Left kidney (tissue), 8 donors: Measurements from ENCODE around the gene SPATA25. TPM values are rescaled to one million over a fixed set of nuclear protein-coding genes. Genes with fewer than 3 reads are reported as not detected.
"Not testable (repeated sequence)": the region's sequence is repeated elsewhere in the genome, so short reads cannot be mapped to it uniquely, and the experiment has no call there.

Experiments used
- DNase-seq: peaks from one replicate; pipeline ENCODE4 v3.0.0-alpha.2; 2013
- long read RNA-seq, 8 donors: transcript quantifications; one replicate each; lab custom pipeline, GENCODE V29; 2026
- polyA plus RNA-seq: library from polyadenylated mRNA; unstranded; fragments of 120-200 nt; gene quantifications from one replicate; pipeline ENCODE4 v1.2.1, GENCODE V29; 2013; ENCODE audit not compliant: insufficient read length

SPATA25 gene, protein sequence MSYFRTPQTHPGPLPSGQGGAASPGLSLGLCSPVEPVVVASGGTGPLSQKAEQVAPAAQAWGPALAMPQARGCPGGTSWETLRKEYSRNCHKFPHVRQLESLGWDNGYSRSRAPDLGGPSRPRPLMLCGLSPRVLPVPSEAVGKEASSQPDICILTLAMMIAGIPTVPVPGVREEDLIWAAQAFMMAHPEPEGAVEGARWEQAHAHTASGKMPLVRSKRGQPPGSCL
- polyA plus RNA-seq, result 6.0 TPM
- long read RNA-seq, donor 1, result 0 reads
- long read RNA-seq, donor 2, partial matches to known transcripts, result 56 of 68 reads
- long read RNA-seq, donor 2, other reads (novel, unspliced or antisense), result 11 of 68 reads
- long read RNA-seq, donor 3, result 0 reads
- long read RNA-seq, donor 4, result 0 reads
- long read RNA-seq, donor 5, result 0 reads
- long read RNA-seq, donor 6, result 0 reads
- long read RNA-seq, donor 7, result 0 reads
- long read RNA-seq, donor 8, result 0 reads

DNA sequence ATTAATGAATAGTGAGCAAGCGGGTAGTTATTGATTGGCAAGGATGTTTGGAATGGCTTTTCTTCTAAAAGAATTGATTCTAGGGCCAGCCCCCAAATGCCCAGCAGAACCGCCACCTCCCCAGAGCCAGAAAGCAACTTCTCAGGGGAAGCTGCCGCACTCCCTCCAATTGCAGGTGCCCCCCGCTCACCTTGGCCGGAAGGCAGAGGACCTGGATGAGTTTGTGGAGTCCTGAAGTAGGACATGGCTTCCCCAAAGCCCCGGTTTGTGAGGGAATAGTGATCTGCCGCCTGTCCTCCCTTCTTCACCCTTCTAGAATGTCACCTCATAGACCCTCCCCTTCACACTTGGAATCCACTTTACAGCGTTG is at the start of gene SPATA25:
Gene SPATA25 (minus strand): TSS at position 277 of the 370 bp plus-strand sequence. CDS start 32 bp downstream, at position 245.
- no peak for DNase-seq

DNA sequence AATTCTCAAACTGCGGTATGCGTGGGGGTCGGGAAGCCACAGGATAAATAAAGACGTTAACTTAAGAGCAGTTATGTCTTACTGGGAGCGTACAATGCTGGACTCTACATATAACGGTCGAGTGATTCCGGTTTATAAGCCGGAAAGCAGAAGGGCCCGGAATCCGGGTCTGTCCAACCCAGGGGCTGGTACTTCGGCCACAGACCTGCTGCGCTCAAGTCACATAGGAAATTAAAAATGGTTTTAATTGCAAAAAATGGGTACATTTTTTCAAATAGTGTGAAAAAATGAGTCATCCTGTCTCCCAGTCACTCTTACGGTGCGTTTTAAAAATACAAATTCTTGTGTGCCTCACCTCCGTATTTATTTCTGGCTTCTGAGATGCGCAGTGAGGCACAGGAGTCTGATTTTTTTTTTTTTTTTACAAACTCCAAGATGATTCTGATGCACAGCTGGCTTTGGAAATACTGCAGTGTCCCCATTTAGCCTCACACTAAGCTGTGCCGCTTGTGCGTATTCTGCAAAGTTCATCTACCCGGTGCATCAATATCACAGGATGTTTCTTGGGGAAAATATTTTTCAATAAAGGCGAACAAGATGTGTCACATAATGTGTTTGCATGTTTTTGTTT is 48.1 kb upstream of the SPATA25 start:
- no peak for DNase-seq

DNA sequence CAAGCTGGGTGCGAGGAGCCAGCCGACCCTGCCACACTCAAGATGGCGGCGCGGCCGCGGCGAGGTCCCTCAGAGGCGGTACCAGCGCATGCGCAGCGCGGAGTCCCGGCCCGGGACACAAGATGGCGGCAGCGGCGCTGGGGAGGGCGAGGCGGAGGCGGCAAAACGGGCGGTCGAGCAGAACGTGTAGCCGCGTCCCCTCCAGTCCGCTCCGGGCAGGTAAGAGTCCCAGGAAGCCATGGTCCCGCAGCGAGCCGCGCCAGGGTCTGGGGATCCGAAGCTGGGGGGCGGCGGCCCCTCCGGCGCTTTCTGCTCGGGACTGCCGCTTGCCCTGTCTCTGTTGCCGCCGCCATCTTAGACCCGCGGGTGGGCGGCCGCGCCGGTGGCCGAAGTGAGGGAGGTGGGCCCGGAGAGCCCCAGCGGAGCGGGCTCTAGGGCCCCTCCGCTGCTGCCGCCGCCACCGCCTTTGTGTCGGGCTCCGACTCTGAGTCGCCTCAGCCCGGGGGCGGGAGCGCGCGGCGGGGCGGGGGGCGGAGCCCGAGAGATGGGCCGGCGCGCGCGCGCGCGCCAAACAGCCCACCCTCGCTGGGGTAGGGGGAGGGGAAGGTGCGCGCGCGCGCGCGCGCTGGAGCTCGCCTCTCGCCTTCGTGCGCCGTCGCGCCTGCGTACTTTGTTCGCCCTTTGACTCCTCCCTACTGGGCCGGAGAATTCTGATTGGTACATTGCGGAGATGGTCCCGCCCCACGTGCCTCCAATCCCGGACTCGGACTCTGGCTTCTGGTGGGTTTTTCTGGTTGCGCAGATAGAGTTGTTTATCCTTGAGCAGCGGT is 47.4 kb upstream of the SPATA25 start, which contains the start of gene PCIF1:
Gene PCIF1 (plus strand): TSS at position 98 of the 830 bp plus-strand sequence. CDS start 4,317 bp downstream, outside the sequence.
- DNase-seq, result peak; percentile 98

DNA sequence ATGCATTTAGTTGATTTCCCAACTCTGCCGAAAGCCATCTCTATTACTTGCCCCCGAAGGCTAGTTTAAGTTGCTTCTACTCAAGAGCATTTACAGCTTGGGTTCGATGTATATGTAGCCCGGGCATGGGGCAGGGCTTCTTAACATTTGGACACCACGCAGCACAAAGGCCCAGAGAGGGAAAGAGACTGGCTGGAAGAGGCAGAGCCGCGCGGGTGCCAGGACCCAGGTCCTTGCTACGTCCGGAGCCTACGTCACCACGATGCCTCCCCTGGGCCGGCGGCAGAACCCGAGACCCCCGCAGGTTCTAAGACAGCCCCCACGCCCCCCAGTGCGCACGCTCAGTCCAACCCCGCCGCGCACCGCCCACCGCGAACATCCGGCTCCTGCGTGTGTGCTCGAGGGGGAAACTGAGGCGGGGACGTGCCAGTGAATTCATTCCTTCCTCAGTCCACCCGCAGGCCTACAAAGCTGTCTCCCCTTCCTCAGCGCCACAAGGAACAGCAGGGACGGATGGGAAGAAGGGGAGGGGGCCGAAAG is 46.7 kb upstream of the SPATA25 start:
- peak; percentile 57 for DNase-seq

DNA sequence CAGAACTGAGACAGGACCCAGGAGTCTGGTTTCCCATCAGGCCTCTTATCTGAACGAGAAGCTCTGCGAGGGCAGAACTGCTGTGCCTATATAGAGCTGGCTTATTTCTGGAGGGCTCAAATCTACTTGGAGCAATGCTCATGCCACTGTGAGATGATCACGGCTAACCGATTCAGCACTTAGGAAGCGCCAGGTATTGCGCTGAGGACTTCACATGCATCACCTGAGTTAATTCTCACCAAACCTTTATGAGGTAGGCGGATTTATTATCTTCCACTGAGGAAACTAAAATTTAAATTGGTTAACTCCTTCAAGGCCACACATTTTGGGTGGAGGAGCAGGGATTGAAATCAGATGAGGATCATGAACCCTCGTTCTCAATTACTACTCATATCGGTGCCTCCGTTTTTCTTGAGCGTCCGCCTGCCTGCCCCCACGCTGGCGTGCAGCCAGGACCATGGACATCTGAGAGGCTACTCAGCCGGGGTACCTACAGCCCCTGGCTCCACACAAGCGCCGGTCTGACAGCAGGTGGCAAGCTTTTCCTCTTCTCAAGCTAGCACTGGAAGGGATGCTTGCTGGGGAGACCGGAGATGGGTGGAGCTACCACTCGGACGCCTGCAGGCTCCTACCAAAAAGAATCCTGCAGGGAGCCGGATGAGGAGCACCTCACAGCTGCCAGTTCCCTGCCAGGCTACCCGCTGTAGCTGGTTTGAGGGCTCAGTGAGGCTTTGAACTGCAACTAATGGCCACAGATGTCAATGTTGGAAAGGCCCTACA is 46.0 kb upstream of the SPATA25 start:
- DNase-seq, result peak; percentile 70

DNA sequence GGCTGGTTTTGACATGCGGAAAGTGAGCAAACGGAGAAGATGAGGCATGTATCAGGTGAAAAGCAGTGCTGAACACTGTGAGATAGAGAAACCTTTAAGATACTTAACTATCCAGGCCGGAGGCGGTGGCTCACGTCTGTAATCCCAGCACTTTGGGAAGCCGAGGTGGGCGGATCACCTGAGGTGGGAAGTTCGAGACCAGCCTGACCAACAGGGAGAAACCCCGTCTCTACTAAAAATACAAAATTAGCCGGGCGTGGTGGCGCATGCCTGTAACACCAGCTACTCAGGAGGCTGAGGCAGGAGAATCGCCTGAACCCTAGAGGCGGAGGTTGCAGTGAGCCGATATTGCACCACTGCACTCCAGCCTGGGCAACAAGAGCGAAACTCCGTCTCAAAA is 44.3 kb upstream of the SPATA25 start:
- DNase-seq, result not testable (repeated sequence)

DNA sequence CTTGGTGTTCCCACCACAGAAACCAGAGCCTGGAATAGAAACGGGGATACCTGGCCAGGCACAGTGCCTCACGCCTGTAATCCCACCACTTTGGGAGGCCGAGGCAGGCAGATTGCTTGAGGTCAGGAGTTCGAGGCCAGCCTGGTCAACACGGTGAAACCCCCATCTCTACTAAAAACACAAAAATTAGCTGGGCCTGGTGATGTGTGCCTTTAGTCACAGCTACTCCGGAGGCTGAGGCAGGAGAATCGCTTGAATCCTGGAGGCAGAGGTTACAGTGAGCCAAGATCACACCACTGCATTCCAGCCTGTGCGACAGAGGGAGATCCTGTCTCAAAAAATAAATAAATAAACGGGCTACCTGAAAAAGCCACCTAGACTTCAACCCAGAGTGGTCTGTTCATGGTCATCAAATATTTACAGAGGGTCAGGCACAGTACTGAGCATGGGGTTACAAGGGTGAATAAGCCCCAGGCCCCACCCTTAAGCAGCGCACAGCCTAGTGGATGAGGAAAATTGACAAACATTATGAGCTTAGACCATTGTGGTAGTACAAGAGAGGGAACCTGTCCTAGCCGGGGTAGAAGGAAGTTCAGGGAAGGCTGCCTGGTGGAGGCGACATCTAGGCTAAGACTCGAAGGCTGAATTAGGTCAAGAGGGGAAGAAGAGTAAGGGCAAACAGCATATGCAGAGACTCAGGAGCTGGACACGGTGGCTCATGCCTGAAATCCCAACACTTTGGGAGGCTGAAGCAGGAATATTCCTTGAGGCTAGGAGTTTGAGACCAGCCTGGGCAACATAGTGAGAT is 39.9 kb upstream of the SPATA25 start:
- no peak for DNase-seq

DNA sequence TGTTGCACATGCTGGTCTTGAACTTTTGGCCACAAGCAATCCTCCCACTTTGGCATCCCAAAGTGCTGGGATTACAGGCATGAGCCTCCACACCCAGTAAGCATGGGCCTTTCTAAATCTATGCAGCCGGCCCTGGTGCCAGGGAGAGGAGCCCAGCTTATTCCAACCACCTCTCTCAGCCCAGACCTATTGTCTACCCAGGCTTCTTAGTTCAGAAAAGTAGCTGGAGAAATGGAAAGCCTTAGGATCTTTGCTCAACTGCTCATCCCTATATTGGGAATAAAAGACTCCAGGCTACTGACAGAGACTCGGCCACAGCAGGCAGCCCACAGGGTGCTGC is 39.3 kb upstream of the SPATA25 start:
- no peak for DNase-seq

DNA sequence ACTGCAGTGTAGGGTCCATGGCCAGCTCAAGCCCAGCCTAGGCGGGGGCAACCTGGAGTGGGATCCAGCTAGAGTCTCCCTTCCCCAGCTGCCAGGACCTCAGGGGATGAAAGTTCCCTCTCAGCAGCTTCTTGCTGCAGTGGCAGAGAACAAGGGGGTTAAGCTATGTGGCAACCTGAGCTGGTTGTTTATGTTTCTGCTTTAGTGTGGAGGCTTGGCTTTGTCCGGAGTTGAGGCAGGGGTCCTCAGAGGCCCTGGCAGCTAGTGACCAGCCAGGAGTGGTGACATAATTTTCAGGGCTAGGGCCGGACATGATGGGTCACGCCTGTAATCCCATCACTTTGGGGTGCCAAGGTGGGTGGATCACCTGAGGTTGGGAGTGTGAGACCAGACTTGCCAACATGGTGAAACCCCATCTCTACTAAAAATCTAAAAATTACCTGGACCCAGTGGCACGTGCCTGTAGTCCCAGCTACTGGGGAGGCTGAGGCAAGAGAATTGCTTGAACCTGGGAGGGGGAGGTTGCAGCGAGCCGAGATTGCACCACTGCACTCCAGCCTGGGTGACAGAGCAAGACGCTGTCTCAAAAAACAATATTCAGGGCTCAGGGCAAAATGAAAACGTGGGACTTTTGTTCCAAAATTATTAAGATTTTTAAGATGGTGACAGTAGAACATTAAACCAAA is 38.5 kb upstream of the SPATA25 start:
- no peak for DNase-seq

DNA sequence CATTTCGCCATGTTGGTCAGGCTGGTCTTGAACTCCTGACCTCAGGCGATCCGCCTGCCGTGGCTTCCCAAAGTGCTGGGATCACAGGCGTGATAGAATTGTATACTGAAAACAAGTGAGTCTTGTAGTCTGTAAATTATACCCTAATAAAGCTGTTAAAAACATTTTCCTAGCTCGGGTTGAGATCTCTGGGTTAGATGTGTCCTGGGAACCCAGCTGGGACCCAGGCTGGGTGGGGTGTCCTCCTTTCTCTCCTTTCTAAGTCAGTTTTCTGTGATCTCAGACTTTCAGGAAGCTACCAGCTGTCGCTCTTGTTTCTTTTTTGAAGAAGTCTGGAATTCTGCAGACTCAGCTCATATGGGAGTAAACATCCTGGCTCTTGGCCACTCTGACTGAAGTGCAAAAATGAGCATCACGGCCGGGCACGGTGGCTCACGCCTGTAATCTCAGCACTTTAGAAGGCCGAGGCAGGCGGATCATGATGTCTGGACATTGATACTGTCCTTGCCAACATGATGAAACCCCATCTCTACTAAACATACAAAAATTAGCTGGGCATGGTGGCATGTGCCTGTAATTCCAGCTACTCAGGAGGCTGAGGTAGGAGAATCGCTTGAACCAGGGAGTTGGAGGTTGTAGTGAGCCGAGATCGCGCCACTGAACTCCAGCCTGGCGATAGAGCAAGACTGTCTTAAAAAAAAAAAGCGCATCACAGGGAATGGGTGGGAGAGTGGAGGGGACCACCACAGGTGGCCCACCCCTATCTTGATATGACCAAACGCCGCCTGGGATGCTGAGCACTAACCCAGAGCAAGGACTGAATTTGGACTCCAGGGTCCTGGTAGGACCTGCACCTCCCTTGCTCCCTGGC is 37.2 kb upstream of the SPATA25 start:
- peak; percentile 38 for DNase-seq

DNA sequence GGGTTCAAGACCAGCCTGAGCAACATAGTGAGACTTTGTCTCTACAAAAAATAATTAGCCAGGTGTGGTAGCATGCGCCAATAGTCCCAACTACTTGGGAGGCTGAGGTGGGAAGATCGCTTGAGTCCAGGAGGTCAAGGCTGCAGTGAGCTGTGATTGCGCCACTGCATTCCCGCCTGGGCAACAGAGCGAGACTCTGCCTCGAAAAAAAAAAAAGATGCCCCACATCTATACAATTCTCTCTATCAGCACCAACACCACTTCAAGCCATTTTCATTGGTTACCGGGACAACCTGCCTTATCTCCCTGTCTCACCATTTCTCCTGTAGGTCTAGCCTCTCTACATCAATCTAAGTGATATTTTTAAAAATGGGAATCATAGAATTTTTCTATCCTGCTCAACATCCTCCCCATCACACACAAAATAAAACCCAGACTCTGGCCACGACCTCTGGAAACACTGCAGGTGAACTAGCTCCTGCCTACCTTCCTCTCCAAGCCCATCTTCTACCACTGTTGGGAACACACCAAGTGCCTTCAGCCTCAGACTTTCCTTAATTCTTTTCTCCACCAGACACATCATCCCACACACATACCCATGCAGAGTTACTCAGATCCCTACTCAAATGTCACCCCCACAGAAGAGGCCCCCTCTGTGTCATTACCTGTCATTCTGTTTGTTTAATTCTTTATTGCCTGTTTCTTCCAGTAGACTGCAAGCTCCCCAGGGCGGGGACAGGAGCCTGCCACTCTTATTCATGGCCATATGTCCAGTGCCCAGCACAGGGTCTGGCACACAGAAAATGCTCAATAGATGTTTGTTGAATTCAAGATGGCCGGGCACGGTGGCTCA is 34.1 kb upstream of the SPATA25 start:
- DNase-seq, result no peak

DNA sequence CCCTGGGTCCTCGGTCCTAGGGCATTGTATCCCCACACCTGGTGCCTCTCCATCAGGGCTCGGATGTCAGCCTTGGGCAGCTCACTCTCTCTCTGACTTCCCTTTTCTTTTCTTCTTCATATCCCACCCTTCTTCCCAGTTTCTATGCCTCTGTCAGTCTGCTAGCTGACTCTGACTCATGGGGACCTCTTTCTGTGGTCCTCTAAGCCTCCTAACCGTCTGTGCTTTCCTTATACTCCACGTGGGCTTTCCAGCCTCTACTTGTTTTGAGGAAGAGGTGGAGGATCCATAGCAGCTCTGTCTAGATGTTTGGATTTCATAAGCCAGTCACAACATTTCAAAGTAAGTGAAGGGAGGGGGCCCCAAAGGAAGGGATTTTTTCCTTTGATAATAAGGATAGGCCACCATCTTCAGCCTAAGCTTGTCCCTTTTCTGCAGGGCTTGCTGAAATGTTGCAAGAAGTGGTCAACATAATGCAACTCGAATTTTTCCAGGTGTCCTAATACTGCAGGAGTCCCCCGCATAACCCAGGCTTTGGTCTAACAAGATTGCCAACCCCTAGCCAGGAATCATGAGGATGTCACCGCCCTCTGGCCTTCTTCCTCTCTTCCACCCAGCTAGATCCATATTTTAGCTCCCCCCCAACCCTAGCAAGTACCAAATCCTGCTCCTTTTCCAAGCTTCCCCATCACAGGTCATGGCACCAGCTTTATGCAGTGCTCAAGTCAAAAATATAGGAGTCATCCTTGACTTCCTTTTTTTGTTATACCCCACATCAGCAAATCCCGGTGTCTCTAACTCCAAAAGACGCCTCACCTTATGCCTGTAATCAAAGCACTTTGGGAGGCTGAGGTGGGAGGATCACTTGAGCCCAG is 33.3 kb upstream of the SPATA25 start:
- DNase-seq, result no peak

DNA sequence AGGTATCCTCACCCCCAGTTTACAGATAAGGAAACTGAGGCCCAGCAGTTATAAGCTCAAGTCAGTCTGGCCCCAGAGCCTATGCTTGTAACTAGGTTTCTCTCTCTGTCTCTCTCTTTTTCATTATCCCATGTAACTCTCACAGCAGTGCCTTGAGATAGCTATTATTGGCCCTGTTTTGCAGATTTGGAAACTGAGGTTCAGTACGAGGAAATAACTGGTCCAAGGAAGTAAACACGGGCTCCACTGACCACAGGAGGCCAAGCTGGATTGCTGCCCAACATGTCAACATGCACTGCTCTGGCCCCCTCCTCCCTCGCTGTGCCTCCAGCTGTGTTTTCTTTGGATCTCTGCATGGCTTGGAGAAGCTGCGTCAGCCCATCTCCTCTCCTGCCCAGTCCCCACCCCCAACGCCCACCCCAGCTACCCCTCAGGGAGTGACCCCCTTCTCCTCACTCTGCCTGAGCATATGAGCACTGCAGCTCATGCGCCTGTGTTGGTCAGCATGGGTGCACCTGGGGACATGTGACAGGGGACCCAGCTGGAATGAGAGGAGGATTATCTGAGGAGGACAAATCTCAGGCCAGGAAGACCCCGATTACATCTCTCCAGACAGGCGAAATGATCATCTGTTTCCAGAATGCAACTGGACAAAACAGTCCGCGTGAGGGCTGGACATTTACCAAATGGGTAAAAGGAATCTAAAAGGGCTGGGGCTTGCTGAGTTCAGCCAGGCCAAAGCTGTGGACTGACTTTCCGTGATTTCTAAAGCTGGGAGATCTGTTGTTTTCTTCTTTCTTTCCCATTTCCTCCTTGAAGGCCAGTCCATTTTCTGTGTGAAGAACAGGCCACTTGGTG is 32.3 kb upstream of the SPATA25 start:
- DNase-seq, result peak; percentile 75

DNA sequence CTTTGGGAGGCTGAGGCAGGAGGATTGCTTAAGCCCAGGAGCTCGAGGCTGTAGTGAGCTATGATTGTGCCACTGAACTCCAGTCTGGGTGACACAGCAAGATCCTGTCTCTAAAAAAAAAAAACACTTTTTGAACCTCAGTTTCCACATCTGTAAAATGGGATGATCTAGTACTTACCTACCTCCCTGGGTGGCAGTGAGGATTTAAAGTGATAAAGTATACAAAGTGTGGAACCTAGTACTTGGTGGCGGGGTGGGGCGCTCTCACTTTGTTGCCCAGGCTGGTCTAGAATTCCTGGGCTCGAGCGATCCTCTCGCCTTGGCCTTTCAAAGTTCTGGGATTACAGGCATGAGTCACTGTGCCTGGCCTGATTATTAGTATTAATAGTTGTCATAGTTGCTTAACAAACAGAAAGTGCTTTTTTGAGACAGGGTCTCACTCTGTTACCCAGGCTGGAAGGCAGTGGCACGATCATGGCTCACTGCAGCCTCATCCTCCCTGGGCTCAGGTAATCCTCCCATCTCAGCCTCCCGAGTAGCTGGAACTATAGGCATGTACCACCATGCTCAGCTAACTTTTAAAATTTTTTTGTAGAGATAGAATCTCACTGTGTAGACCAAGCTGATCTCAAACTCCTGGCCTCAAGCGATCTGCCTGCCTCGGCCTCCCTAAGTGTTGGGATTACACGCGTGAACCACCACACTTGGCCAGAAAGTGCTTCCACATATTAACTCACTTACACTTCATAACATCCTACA is 31.5 kb upstream of the SPATA25 start:
- DNase-seq, result no peak

DNA sequence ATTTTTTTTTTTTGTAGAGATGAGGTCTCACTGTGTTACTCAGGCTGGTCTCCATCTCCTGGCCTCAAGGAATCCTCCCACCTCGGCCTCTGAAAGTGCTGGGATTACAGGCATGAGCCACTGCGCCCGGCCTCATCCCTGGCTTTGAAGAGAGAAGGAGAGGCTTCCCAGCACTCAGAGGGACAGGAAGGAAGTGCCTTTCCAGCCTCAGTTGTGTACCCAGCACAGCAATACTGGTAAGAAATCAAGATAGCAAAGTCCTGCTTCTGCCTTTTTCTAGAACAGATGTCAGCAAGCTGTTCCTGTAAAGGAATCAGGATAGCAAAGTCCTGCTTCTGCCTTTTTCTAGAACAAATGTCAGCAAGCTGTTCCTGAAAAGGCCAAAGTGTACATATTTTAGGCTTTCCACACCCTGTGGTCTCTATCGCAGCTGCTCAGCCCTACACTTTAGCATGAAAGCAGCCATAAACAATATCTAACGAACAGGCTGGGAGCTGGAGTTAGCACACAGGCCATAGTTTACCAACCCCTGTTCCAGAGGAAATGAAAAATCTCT is 30.8 kb upstream of the SPATA25 start:
- no peak for DNase-seq
